GM13976 (cell line): ENCODE data around the gene DNAH6.

Experiments
- DNase-seq: peaks from one replicate; pipeline ENCODE4 v3.0.0; 2012; ENCODE audit warnings: low spot score
- in situ Hi-C: fragments of 300-500 bp; cut with MboI; formaldehyde crosslinking; loops from one replicate; pipeline ENCODE4 v1.12.0; 2022; ENCODE audit warnings: low sequenced_read_pairs, mixed read lengths, inconsistent platforms; ENCODE audit not compliant: unreplicated experiment
- TF ChIP-seq, protein P1 (sequence below): IDR thresholded peaks from 2 replicates; pipeline ENCODE4 v1.5.1; 2012; ENCODE audit warnings: borderline replicate concordance, mild to moderate bottlenecking; ENCODE audit not compliant: insufficient read depth; ENCODE audit errors: extremely low read depth, missing control alignments, control extremely low read depth

The DNAH6 gene

DNA sequence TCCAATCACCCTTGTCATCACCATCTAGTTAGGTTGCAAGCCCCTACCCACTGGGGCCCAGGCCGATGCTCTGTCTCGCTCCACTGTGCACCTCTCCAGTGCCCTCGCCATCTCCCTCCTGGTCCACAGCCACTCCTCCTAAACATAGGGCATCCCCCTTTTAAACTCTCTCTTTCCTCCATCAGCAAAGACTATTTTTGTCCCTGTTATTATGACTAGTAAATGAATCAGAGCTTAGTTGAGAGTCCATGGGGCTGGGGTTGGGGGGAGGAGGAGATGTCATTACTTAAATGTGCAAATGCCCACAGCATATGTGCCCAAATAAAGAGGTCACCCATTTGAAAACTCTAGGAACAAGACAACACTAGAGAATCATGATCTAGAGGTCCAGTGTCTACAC, 197.1 kb downstream of the DNAH6 start:
- in situ Hi-C loops: no loop called here
- TF ChIP-seq, protein P1, sequence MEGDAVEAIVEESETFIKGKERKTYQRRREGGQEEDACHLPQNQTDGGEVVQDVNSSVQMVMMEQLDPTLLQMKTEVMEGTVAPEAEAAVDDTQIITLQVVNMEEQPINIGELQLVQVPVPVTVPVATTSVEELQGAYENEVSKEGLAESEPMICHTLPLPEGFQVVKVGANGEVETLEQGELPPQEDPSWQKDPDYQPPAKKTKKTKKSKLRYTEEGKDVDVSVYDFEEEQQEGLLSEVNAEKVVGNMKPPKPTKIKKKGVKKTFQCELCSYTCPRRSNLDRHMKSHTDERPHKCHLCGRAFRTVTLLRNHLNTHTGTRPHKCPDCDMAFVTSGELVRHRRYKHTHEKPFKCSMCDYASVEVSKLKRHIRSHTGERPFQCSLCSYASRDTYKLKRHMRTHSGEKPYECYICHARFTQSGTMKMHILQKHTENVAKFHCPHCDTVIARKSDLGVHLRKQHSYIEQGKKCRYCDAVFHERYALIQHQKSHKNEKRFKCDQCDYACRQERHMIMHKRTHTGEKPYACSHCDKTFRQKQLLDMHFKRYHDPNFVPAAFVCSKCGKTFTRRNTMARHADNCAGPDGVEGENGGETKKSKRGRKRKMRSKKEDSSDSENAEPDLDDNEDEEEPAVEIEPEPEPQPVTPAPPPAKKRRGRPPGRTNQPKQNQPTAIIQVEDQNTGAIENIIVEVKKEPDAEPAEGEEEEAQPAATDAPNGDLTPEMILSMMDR: no peak
- DNase-seq: no peak

DNA sequence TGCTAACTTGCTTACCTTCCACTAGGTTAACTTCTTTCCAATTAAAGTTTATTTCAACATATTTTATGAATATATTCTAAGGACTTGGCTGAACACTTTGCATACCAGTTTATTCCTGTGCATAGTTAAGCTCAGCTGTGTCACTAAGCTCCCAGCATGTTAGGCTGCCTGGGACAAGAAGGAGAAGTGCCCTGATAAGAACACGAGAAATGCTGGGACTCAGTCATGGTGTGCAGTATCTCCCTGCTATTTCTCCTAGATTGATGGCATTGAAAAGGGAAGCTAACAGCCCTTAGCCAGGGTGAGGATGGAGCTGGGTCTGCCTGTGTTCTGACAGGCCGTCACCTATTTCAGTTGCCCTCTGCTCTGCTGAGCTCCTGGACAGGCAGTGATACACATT, 200.3 kb downstream of the DNAH6 start:
- TF ChIP-seq, protein P1: no peak
- DNase-seq: no peak
- in situ Hi-C loops: no loop called here

DNA sequence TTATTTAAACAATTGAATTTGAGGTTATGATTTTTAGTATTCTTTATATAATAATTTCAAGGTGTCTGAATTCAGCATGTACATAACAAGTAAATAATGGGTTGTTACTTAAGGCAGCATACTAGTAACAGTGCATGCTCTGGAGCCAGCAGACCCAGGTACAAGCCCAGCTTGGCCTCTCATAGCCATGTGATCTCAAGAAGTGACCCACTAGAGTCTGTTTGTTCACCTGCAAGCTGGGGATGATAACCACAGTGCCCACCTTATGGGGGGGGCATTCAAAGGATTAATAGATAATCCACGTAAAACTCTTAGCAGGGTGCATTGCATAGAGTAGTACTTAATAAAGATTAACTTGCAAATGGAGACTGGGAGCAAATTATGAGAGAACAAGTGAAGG, 201.0 kb downstream of the DNAH6 start:
- no peak for DNase-seq
- in situ Hi-C loops: no loop called here
- TF ChIP-seq, protein P1: no peak

DNA sequence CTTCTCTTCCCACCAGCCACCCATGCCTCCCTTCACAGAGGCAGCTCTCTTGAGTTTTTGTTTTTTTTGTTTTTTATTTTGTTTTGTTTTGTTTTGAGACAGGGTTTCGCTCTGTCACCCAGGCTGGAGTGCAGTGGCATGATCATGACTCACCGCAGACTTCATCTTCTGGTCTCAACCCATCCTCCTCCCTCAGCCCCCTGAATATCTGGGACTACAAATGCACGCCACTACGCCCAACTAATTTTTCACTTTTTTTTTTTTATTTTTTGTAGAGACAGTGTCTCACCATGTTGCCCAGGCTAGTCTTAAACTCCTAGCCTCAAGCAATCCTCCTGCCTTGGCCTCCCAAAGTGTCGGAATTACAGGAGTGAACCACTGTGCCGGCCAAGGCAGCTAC, 203.1 kb downstream of the DNAH6 start:
- no peak for DNase-seq
- in situ Hi-C loops: no loop called here
- TF ChIP-seq, protein P1: no peak

DNA sequence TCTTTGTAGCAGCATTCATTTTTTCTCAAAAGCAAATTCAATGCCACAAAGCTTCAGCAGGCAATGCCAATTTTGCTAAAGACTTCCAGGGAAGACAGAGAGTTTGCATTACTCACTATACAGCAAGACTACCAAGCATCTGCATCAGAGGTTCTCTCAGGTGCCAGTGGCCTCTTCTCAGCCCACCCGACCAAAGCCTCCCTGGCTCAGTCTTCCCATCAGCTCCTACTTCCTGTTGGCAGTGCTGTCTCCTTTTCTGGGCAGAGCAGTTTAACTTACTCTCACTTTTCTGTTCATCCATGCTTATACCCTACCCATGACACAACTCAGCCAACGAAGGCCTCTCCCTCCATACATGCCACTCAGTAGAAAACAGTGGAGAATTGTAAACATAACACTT, 207.5 kb downstream of the DNAH6 start:
- DNase-seq: no peak
- TF ChIP-seq, protein P1: no peak
- in situ Hi-C loops: no loop called here

DNA sequence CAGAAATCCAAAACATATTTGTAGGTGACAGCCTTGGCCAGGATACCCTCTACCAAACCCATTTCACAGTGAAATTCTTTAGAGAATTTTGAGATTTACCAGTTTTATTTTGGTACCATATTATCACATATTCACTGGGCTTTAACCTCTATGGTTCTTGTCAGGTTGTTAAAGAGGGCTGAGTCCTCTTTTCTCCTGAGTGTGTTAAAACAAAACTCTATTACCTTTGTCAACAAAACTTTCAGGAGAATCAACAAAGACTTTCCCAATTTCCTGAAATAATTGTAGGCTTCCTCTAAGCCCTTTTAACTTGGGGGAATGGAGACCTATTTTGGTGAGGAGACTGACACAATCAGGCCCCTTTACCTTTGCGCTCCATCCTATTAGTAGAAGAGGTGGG, 209.4 kb downstream of the DNAH6 start:
- TF ChIP-seq, protein P1: no peak
- in situ Hi-C loops: no loop called here

DNA sequence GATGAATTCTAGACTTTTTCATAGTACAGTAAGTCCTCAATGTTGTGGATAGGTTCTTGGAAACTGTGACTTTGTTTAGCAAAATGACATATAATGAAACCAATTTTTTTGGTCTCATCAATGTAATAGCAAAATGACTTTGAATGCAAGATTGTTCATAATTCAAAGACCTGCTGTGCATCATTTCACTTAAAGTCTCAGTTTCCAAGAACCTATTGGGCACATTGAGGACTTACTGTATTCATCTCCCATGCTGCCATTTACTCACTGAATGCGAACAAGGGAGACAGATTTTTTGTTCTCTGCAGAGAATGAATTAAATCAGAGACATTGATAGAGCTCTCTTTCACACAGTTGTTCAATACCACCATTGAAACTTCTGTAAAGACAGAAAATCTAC, 211.0 kb downstream of the DNAH6 start:
- in situ Hi-C loops: no loop called here
- TF ChIP-seq, protein P1: no peak
- no peak for DNase-seq

More for the DNA sequence above, 209.4 kb downstream of the DNAH6 start:
- DNase-seq: no peak
